GM12864 (cell line): ENCODE results near the gene DLGAP1.
"Not testable (repeated sequence)": the region's sequence is repeated elsewhere in the genome, so short reads cannot be mapped to it uniquely, and the experiment has no call there.

Experiments
- DNase-seq: peaks from one replicate; pipeline ENCODE4 v3.0.0-alpha.2; 2011; ENCODE audit warnings: low read depth
- H3K4me3 ChIP-seq: 2 replicates; pipeline ENCODE4 v1.5.1; 2011; ENCODE audit warnings: mild to moderate bottlenecking, low read depth, low read length, control low read depth
- TF ChIP-seq, protein P1 (sequence below): IDR thresholded peaks from 2 replicates; pipeline ENCODE4 v1.5.1; 2011; ENCODE audit warnings: low read depth, mild to moderate bottlenecking, moderate library complexity, low read length, control low read depth, inconsistent platforms; ENCODE audit errors: missing control alignments

Gene DLGAP1

DNA sequence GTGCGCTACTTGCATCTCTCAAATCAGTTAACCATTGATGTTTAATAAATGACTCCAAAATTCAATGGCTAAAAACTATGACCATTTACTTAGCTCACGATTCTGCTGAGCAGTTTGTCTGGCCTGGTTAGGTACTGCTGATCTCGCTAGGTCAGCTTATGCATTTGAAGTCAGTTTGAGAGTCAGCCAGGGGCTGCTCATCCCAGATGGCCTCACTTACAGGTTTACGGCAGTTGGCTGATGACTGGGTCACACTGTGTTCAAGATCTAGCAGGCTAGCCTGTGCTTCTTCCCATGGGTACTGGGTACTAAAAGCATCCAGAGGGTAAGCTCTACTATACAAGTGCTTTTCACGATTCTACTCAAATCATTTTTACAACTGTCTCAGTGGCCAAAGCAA, 122.1 kb downstream of the DLGAP1 start:
- no peak for DNase-seq
- TF ChIP-seq, protein P1, sequence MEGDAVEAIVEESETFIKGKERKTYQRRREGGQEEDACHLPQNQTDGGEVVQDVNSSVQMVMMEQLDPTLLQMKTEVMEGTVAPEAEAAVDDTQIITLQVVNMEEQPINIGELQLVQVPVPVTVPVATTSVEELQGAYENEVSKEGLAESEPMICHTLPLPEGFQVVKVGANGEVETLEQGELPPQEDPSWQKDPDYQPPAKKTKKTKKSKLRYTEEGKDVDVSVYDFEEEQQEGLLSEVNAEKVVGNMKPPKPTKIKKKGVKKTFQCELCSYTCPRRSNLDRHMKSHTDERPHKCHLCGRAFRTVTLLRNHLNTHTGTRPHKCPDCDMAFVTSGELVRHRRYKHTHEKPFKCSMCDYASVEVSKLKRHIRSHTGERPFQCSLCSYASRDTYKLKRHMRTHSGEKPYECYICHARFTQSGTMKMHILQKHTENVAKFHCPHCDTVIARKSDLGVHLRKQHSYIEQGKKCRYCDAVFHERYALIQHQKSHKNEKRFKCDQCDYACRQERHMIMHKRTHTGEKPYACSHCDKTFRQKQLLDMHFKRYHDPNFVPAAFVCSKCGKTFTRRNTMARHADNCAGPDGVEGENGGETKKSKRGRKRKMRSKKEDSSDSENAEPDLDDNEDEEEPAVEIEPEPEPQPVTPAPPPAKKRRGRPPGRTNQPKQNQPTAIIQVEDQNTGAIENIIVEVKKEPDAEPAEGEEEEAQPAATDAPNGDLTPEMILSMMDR: no peak
- H3K4me3 ChIP-seq: no peak overlapping the region

DNA sequence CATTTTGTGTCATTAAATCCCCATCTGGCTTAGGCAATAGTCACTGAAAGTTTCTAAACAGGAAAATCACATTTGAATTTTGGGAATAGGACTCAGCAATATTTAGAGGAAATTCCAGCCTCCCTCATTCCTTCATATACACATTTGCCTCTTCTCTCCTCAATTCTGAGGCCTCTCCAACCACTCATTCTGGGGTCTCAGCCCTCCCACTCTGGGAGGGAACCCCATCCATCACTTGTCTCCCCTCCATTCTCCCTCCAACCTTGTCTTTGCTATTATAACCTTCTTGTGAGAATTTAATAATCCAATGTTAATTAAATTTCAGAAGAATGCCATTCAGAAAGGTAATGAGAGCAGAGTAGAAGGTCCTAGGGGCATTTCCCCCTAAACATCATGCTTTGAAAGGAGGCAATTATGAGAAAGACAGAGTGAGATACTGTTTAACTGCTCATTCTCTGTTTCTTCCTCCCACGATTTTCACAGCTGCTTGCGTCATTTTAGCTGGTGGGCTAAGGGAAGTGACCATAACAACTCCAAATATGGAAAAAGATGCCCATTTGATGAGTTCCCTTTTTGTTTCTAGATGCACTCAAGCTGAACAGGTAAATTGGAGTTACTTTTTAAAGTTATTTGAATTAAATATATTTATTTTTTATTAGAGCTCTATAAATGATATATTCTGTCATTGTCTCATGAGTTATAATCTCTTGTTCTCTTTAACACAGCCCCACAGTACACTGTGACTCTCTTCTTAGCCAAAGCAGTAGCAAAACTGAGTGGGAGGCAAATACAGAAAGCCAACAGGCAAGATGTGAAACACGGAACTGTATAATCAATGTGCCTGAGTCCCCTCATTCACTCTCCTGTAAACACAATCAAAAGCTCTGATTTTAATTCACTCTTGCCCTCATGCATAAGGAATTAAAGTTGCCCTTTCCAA, 135.1 kb downstream of the DLGAP1 start:
- TF ChIP-seq, protein P1: no peak
- no peak overlapping the region for H3K4me3 ChIP-seq
- DNase-seq: peak; percentile 13

GRCh38 chr18:4318311-4318710, 136.8 kb downstream of the DLGAP1 start:
- DNase-seq: no peak
- TF ChIP-seq, protein P1: no peak
- no peak overlapping the region for H3K4me3 ChIP-seq

GRCh38 chr18:4311945-4312344, 143.2 kb downstream of the DLGAP1 start:
- DNase-seq, H3K4me3 ChIP-seq: not testable (repeated sequence)

GRCh38 chr18:4311136-4311535, 144.0 kb downstream of the DLGAP1 start:
- DNase-seq: no peak
- TF ChIP-seq, protein P1: no peak
- no peak overlapping the region for H3K4me3 ChIP-seq

DNA sequence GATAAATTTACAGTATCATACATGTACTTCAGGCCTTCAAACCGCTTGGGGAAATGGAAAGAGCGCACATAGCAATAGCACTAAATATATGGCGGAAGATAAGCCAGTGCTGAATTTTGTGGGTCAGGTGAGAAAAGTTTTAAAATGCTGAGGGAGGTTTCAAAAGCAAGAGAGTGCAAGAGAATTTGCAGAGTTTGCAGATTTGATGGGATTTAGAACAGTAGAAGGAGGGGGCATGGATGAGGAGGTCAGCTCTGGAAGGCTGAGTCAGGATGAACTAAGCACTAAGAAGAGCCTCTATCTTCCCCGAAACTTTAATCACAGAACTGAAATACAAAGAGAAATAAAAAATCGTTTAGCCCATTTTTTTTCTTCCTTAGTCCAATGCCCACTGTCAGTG, 145.9 kb downstream of the DLGAP1 start:
- TF ChIP-seq, protein P1: no peak
- H3K4me3 ChIP-seq: no peak overlapping the region
- DNase-seq: no peak

GRCh38 chr18:4308576-4308975, 146.5 kb downstream of the DLGAP1 start:
- TF ChIP-seq, protein P1: no peak
- H3K4me3 ChIP-seq: no peak overlapping the region
- DNase-seq: no peak
